ENCODE results near the gene PDLIM1.

Gene PDLIM1

GRCh38 chr10:95220539-95220938 is 70.3 kb downstream of the PDLIM1 start:
- ATAC-seq, result no peak
- TF ChIP-seq TSHZ2 (CRISPR knock-in tag; IDR thresholded peaks at IDR 0.05), result no peak
- TF ChIP-seq ZNF565 (CRISPR knock-in tag; conservative IDR thresholded peaks at IDR 0.05; ENCODE audit: low read depth), result no peak
- TF ChIP-seq TCF4 (CRISPR knock-in tag; IDR thresholded peaks at IDR 0.05; ENCODE audit: borderline replicate concordance), result no peak
- TF ChIP-seq, protein P1, sequence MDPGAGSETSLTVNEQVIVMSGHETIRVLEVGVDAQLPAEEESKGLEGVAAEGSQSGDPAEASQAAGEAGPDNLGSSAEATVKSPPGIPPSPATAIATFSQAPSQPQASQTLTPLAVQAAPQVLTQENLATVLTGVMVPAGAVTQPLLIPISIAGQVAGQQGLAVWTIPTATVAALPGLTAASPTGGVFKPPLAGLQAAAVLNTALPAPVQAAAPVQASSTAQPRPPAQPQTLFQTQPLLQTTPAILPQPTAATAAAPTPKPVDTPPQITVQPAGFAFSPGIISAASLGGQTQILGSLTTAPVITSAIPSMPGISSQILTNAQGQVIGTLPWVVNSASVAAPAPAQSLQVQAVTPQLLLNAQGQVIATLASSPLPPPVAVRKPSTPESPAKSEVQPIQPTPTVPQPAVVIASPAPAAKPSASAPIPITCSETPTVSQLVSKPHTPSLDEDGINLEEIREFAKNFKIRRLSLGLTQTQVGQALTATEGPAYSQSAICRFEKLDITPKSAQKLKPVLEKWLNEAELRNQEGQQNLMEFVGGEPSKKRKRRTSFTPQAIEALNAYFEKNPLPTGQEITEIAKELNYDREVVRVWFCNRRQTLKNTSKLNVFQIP (CRISPR knock-in tag; IDR thresholded peaks at IDR 0.05; ENCODE audit: borderline replicate concordance, low read depth), result no peak
- TF ChIP-seq PPARA (CRISPR knock-in tag; IDR thresholded peaks at IDR 0.05; ENCODE audit: borderline replicate concordance), result no peak
- no peak for TF ChIP-seq ZNF70 (CRISPR knock-in tag; IDR thresholded peaks at IDR 0.05)
- no peak for TF ChIP-seq ZFP3 (CRISPR knock-in tag; IDR thresholded peaks at IDR 0.05)
- TF ChIP-seq, protein P2, sequence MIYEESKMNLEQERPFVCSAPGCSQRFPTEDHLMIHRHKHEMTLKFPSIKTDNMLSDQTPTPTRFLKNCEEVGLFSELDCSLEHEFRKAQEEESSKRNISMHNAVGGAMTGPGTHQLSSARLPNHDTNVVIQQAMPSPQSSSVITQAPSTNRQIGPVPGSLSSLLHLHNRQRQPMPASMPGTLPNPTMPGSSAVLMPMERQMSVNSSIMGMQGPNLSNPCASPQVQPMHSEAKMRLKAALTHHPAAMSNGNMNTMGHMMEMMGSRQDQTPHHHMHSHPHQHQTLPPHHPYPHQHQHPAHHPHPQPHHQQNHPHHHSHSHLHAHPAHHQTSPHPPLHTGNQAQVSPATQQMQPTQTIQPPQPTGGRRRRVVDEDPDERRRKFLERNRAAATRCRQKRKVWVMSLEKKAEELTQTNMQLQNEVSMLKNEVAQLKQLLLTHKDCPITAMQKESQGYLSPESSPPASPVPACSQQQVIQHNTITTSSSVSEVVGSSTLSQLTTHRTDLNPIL (CRISPR knock-in tag; IDR thresholded peaks at IDR 0.05; ENCODE audit: low read depth), result no peak
- no peak for TF ChIP-seq ZFP30 (CRISPR knock-in tag; IDR thresholded peaks at IDR 0.05)
- no peak for TF ChIP-seq PATZ1 (CRISPR knock-in tag; IDR thresholded peaks at IDR 0.05; ENCODE audit: borderline replicate concordance)
- no peak for TF ChIP-seq BACH2 (CRISPR knock-in tag; IDR thresholded peaks at IDR 0.05; ENCODE audit: borderline replicate concordance)
- no peak for TF ChIP-seq GLIS3 (CRISPR knock-in tag; IDR thresholded peaks at IDR 0.05)
- TF ChIP-seq TOX (CRISPR knock-in tag; IDR thresholded peaks at IDR 0.05; ENCODE audit: borderline replicate concordance), result no peak
- TF ChIP-seq OSR1 (CRISPR knock-in tag; IDR thresholded peaks at IDR 0.05), result no peak
- TF ChIP-seq ZC3H10 (CRISPR knock-in tag; IDR thresholded peaks at IDR 0.05), result no peak
- TF ChIP-seq RARB (CRISPR knock-in tag; IDR thresholded peaks at IDR 0.05), result no peak
- no peak for TF ChIP-seq ZNF8 (CRISPR knock-in tag; IDR thresholded peaks at IDR 0.05)
- no peak for TF ChIP-seq SNAI2 (CRISPR knock-in tag; IDR thresholded peaks at IDR 0.05)

- ATAC-seq, result no peak
- TF ChIP-seq, protein P1 (CRISPR knock-in tag; IDR thresholded peaks at IDR 0.05; ENCODE audit: borderline replicate concordance, low read depth), result no peak
- TF ChIP-seq SNAI2 (CRISPR knock-in tag; IDR thresholded peaks at IDR 0.05), result no peak
- TF ChIP-seq, protein P2 (CRISPR knock-in tag; IDR thresholded peaks at IDR 0.05; ENCODE audit: low read depth), result no peak
- no peak for TF ChIP-seq RARB (CRISPR knock-in tag; IDR thresholded peaks at IDR 0.05)
- no peak for TF ChIP-seq ARNTL (CRISPR knock-in tag; IDR thresholded peaks at IDR 0.05; ENCODE audit: borderline replicate concordance, low read depth)
Observed at GRCh38 chr10:95217476-95217875, 73.3 kb downstream of the PDLIM1 start.

DNA sequence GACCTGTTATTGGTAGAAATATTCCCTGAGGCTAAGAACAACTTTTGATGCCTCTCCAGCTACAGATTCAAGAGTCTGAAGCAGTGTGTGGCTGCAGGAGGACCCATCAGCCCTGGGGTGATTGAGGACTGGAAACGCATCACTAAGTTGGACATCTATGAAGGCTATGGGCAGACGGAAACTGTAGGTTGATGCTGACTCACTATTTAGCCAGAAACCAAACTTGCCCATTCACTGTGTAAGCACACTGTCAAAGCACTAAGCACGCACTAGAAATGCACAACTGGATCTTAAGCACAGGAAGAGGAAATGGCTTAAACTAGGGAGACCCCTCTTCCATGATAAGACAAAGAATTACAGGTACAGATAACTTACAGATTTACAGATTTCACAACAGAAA is 76.0 kb downstream of the PDLIM1 start:
- TF ChIP-seq ESRRG (CRISPR knock-in tag; IDR thresholded peaks at IDR 0.05), result no peak
- TF ChIP-seq ZNF70 (CRISPR knock-in tag; IDR thresholded peaks at IDR 0.05), result no peak
- no peak for ATAC-seq
